Epidermal melanocyte (primary cell): Measurements from ENCODE around the gene EXD1.
A peak's percentile ranks its signal among the peaks of the same experiment; 100 is the strongest.

Experiments used
- DNase-seq: peaks from one replicate; pipeline ENCODE4 v3.0.0; 2011; ENCODE audit warnings: low spot score; ENCODE audit not compliant: insufficient read length

EXD1 gene

DNA sequence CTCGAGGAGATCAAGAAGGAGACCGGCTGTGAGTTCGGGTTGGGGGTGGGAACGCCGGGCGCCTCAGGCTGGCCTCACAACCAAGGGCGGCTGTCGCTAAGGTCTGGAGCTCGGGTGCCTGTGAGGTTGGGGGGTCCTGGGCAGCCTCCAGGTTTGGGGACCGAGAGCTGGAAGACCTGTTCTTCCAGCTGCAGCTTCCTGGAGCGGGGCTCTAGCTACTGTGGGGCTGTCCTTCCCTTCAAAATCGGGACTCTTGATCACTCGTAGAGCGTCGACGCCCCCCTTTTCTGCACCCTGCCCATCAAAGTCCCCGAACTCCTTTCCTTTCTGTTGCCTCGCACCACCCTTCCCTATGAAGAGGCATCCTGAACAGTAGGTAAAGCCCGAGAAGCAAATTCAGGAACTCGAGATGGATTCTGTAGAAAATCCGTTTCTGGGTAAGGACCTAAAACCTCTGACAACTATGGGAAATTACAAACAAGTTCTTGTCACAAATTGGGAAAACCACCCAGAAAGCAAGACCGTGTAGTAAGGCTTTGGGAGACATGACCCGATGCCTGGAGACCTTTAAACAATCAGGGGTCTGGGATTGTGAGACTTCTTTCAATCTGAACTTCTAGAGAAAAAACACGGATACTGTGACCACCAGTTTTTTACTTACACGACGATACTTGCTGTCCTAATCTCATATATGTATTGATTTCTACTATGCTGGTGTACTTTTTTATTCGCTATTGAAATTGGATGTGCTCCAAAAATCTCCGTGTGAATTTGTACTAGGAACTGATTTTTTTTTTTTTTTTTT, 1.1 kb upstream of the EXD1 start:
- DNase-seq: peak; percentile 28

GRCh38 chr15:41230345-41230649, 260 bp downstream of the EXD1 start:
- DNase-seq: no peak

DNA sequence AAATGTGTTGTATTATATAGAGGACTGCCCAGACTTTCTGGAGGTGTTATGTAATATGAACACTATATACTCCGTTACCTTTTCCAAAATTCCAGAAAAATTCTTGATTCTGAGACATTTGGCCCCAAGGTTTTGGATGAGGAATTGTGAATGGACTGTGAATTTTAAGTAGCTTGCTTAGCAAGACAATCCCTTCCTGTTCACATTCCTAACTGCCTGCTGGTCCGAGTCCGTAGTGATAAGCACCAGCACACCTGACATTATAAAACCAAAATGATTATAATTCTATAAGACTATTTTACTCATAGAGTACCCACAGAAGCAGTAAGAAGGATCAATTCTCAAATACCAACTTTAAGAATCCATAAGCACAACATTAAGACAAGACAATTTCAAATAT, 11.2 kb downstream of the EXD1 start:
- DNase-seq: no peak

GRCh38 chr15:41218851-41219250, 11.7 kb downstream of the EXD1 start:
- DNase-seq: no peak

DNA sequence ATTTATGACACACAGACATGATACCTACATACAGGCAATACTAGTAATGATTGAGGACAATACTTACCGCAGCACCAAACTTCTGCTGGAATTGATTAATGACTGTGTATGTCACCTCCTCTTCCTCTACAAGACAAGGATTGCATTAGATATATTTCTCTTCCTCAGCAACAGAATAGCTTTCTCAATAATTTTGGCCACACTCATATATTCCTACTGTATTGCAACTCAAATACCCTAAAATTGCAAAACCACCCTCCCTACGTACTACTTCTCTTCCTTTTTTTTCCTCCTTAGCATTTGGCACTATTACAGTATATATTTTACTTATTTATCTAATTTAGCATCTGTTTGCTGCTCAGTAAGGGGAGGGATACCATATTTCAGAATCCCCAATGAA, 14.8 kb downstream of the EXD1 start:
- no peak for DNase-seq

DNA sequence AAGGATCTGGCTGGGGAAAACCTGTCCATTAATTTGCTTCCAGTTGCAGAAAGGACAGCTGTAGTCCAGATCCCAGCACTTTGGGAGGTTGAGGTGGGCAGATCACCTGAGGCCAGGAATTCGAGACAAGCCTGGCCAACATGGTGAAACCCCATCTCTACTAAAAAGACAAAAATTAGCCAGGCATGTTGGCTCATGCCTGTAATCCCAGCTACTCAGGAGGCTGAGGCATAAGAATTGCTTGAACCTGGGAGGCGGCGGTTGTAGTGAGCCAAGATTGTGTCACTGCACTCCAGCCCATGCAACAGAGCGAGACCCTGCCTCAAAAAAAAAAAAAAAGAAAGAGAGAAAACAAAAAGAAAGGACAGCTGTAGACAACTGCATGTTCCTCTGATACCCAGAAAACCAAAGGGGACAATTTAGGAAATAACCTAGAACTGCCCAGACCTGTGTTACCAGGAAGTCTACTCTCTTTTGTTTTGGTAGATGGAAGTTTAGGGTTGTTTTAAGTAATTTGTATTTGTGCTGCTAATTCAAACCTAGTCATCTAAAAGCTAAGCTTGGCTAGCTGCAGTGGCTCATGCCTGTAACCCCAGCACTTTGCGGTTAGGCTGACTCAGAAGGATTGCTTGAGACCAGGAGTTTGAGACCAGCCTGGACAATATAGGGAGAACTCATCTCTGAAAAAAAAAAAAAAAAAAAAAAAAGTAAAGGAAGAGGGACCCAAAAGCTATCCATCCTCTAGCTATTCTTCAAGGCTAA, 22.7 kb downstream of the EXD1 start:
- no peak for DNase-seq

DNA sequence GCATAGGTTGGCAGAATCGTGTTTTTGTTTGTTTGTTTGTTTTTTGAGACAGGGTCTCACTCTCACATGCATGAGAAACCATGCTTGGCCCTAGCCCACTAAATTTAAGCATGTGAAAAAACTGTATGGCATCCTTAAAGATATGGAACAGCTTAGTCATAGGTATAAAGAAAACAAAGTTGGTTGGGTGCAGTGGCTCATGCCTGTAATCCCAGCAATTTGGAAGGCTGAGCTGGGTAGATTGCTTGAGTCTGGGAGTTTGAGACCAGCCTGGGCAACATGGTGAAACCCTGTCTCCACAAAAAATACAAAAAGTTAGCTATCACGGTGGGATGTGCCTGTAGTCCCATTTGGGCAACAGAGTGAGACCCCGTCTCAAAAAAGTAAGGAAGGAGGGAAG, 25.2 kb downstream of the EXD1 start:
- no peak for DNase-seq

- no peak for DNase-seq
Measured at GRCh38 chr15:41203395-41203794, 27.2 kb downstream of the EXD1 start.

- DNase-seq: no peak
Measured at GRCh38 chr15:41199470-41199869, 31.1 kb downstream of the EXD1 start.

- no peak for DNase-seq
Measured at GRCh38 chr15:41194444-41194843, 36.1 kb downstream of the EXD1 start.

DNA sequence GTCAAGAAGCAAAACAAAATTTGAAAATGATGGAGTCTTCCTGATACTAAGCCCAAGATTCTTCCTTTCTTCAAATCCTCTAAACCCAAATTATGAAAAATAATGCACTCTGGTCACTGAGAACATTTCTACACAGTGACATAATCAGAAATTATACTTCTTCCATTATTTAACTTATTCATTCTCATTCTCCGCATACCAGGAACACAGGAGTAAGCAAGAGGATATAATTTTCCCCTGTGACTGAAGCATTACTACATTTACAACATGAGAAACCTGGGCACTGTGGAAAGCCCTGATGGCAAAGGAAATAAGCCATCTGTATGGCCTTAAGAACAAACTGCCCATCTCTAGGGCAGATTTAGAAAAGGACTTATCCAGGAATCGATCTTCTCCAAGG, 47.0 kb downstream of the EXD1 start:
- no peak for DNase-seq

GRCh38 chr15:41182266-41182665, 48.3 kb downstream of the EXD1 start:
- no peak for DNase-seq

GRCh38 chr15:41180206-41180789, 50.3 kb downstream of the EXD1 start:
- no peak for DNase-seq

- no peak for DNase-seq
Measured at GRCh38 chr15:41169781-41170180, 60.8 kb downstream of the EXD1 start.

- no peak for DNase-seq
Measured at GRCh38 chr15:41169086-41169485, 61.5 kb downstream of the EXD1 start.

DNA sequence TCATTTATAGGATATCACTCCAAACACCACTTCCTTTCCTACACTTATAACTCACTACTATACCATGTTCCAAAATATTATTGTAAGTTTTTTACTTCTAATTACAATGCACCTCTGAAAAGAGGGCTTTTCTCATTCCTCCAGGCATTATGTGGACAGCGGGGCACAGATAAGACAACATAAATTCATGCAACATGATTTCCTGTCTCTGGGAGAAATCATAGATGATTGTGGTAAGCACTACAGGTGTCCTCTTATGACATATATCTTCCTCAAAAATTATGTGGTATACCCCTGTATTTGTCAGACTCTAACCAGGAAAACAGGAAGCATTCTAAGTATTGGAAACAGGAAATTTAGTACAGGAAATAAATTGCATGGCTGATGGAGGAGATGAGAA, 68.8 kb downstream of the EXD1 start:
- DNase-seq: no peak

DNA sequence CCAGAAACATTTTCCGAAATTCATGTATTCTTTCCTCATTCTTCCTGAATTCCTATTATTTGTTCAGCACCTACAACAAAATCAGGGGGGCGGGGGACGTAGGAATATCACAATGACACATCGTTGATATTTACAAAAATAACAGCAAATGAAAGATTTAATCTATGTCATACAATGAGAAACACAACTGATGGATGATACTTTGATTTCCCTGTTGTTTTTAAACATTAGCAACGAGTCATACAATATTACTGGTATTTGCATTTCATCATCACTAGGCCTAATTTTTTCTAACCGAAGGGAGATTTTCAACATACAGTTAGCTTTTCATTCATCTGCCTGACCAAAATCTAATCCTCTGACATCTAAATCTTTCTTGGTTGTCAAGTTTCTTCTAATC, 69.2 kb downstream of the EXD1 start:
- DNase-seq: no peak

DNA sequence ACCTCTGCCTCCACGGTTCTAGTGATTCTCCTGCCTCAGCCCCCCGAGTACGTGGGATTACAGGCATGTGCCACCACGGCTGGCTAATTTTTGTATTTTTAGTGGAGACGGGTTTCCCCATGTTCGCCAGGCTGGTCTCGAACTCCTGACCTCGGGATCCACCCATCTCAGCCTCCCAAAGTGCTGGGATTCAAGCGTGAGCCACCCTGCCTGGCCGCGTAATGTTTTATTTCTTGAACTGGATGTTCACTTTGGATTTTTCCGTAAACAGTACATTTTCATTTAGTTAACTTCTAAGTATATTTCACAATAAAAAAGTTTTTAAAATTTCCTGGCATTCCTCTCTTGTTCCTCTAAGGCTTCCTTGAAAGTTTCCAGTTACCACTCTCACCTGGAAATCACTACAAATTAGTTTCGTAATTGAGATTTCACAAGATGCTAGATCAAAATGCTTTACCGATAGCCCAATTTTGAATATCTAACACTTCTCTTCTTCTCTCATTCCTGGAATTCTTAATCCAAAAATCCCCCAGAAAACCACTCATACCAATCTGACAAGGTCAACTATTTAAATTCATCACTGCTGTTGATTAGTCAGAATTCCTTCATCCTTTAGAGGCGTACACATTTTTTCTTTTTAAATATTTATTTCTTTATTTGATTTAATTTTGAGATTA, 69.8 kb downstream of the EXD1 start:
- no peak for DNase-seq

DNA sequence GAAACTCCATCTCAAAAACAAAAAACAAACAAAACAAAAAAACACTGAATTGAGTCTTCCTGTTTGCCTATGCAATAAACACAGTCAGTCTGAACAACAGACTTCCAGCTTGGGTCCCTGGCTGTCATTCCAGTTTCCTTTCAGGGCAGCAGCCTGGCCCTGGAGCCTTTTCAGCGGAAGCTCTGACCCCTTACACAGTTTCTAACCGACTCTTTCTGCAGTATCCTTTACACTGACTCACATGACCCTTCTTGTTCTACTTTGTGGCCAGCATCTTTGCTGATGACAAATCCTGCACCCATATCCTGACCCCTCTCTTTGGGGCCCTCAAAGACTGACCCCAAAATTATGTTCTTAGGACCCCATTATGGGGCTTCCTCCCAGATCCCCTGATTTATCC, 76.1 kb downstream of the EXD1 start:
- DNase-seq: no peak

DNA sequence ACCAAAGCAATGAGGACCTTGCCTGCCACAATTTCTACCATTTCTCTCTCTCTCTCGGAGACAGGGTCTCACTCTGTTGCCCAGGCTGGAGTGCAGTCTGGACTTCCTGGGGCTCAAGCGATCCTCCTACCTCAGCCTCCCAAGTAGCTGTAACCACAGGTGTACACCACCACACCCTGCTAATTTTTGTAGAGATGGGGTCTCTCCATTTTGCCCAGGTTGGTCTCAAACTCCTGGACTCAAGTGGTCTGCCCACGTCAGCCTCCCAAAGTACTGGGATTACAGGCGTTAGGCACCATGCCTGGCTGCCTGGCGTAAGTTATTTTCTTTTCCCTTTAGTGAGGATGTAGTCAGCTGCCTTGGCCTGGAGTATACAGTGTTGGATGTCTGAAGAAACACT, 76.8 kb downstream of the EXD1 start:
- no peak for DNase-seq

DNA sequence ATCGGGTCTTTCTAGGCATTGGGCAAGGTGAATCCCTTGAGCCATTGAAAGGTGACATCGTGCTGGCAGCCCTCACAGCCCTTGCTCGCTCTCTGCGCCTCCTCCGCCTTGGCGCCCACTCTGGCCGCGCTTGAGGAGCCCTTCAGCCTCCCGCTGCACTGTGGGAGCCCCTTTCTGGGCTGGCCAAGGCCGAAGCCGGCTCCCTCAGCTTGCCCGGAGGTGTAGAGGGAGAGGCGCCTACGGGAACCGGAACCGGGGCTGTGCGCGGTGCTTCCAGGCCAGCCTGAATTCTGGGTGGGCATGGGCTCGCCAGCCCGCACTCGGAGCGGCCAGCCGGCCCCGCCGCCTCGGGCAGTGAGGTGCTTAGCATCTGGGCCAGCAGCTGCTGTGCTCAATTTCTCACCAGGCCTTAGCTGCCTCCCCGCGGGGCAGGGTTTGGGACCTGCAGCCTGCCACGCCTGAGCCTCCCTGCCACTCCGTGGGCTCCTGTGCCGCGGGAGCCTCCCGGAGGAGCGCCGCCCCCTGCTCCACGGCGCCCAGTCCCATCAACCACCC, 79.0 kb downstream of the EXD1 start:
- DNase-seq: no peak

DNA sequence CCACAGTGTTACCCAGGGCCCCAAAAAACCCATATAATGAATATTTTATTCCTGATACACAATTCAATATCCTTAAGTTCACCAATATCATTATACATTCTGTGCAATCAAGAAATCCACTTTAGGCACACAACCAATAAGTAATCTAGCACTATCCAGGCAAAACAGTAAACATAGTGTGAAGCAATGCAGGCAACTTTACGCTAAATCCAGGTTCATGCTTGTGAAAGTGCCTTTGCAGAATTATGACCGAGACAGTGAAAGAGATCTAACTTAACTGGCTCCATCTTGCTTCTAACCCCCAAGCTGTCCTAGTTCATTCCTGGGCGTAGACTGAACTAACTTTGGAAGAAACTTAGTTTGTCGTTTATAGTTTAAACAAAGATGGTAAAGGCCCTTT, 80.3 kb downstream of the EXD1 start:
- no peak for DNase-seq
